Endothelial cell of umbilical vein (primary cell): Measurements from ENCODE around the gene BRCA1.

Experiments used
- CTCF ChIP-seq, 2 donors: IDR thresholded peaks; 1 replicate in 1 of 2; 2 replicates in 1 of 2; pipeline ENCODE4 v1.5.1; 2011; ENCODE audit warnings: low read length in 2 of 2, mild to moderate bottlenecking in 2 of 2, moderate library complexity in 2 of 2, control low read depth in 1 of 2, inconsistent platforms in 1 of 2, low read depth in 1 of 2; ENCODE audit not compliant: insufficient read depth in 1 of 2; ENCODE audit errors: extremely low read depth in 1 of 2
- EZH2 ChIP-seq: IDR thresholded peaks from 2 replicates; pipeline ENCODE4 v1.6.1; 2012; ENCODE audit warnings: borderline replicate concordance, low read depth, mild to moderate bottlenecking, moderate library complexity, low read length, inconsistent platforms; ENCODE audit not compliant: severe bottlenecking
- JUN ChIP-seq: IDR thresholded peaks from 2 replicates; pipeline ENCODE4 v1.6.1; 2011; ENCODE audit warnings: borderline replicate concordance, low read depth; ENCODE audit not compliant: insufficient read length, insufficient read depth
- MAX ChIP-seq: IDR thresholded peaks from 2 replicates; pipeline ENCODE4 v1.6.1; 2011; ENCODE audit not compliant: insufficient read depth, insufficient read length
- POLR2A ChIP-seq: IDR thresholded peaks from 2 replicates; pipeline ENCODE4 v1.6.1; 2012; ENCODE audit warnings: low read depth, mild to moderate bottlenecking, control low read depth, low read length
- POLR2AphosphoS5 ChIP-seq: IDR thresholded peaks from 2 replicates; pipeline ENCODE4 v1.6.1; 2012; ENCODE audit warnings: low read depth, mild to moderate bottlenecking, control low read depth, low read length, moderate library complexity; ENCODE audit not compliant: insufficient read depth

GRCh38 chr17:43033948-43034881, 90.9 kb downstream of the BRCA1 start:
- TF ChIP-seq CTCF (IDR thresholded peaks at IDR 0.05; ENCODE audit: extremely low read depth in 1 of 2, insufficient read depth in 1 of 2, low read depth in 1 of 2, low read length in 2 of 2) (no peak), JUN (no peak), MAX (no peak), POLR2AphosphoS5 (no peak), POLR2A (no peak), EZH2 (no peak)
